Keratinocyte (primary cell): ENCODE data around the gene SARNP. TPM values are rescaled to one million over a fixed set of nuclear protein-coding genes. Genes with fewer than 3 reads are reported as not detected.
"Not testable (repeated sequence)": the region's sequence is repeated elsewhere in the genome, so short reads cannot be mapped to it uniquely, and the experiment has no call there.

Experiments used
- DNase-seq: peaks from one replicate; pipeline ENCODE4 v3.0.0-alpha.2; 2011; ENCODE audit warnings: low read depth, missing footprints, low spot score
- FAIRE-seq: peaks from 2 replicates; lab custom pipeline; 2011; peaks lifted over from hg19 to GRCh38; lab: Jason Lieb, UNC
- H2AFZ ChIP-seq: 2 replicates; pipeline ENCODE4 v1.6.0; 2012; ENCODE audit warnings: low read length, control low read depth, inconsistent platforms; ENCODE audit not compliant: control insufficient read depth
- H3K27ac ChIP-seq: 2 replicates; pipeline ENCODE4 v1.5.1; 2011; ENCODE audit warnings: low read length; ENCODE audit not compliant: control insufficient read depth, insufficient read depth
- H3K27me3 ChIP-seq: 3 replicates; pipeline ENCODE4 v1.6.0; 2011; ENCODE audit warnings: low read length; ENCODE audit not compliant: control insufficient read depth, insufficient read depth; ENCODE audit errors: extremely low read depth
- H3K36me3 ChIP-seq, 2 experiments: 2 replicates in 1 of 2; 3 replicates in 1 of 2; pipeline ENCODE4 v1.5.1; 2011; ENCODE audit warnings: low read length in 2 of 2, mild to moderate bottlenecking in 1 of 2; ENCODE audit not compliant: control insufficient read depth in 2 of 2, insufficient read depth in 2 of 2; ENCODE audit errors: extremely low read depth in 1 of 2
- H3K4me1 ChIP-seq: 3 replicates; pipeline ENCODE4 v1.5.1; 2011; ENCODE audit warnings: low read length; ENCODE audit not compliant: control insufficient read depth, insufficient read depth; ENCODE audit errors: extremely low read depth
- H3K4me2 ChIP-seq: 3 replicates; pipeline ENCODE4 v1.6.0; 2011; ENCODE audit warnings: low read depth, low read length; ENCODE audit not compliant: control insufficient read depth, insufficient read depth; ENCODE audit errors: extremely low read depth
- H3K4me3 ChIP-seq, 3 experiments: fragments of 200-600 bp in 1 of 3; sonication (generic) in 1 of 3; 2 replicates in 2 of 3; 3 replicates in 1 of 3; pipeline ENCODE4 v1.5.1; 2011 to 2016; ENCODE audit warnings: low read length in 3 of 3, mild to moderate bottlenecking in 3 of 3, control low read depth in 2 of 3, inconsistent platforms in 1 of 3, low read depth in 1 of 3, mixed read lengths in 1 of 3, mixed run types in 1 of 3, moderate library complexity in 1 of 3; ENCODE audit not compliant: control insufficient read depth in 2 of 3, insufficient read depth in 2 of 3; ENCODE audit errors: extremely low read depth in 1 of 3
- H3K79me2 ChIP-seq: 2 replicates; pipeline ENCODE4 v1.6.0; 2012; ENCODE audit warnings: low read length; ENCODE audit not compliant: control insufficient read depth, insufficient read depth
- H3K9ac ChIP-seq: 3 replicates; pipeline ENCODE4 v1.6.0; 2011; ENCODE audit warnings: low read length; ENCODE audit not compliant: control insufficient read depth, insufficient read depth; ENCODE audit errors: extremely low read depth
- H3K9me1 ChIP-seq: 3 replicates; pipeline ENCODE4 v1.6.0; 2011; ENCODE audit warnings: low read length; ENCODE audit not compliant: control insufficient read depth, insufficient read depth; ENCODE audit errors: extremely low read depth
- H3K9me3 ChIP-seq: 2 replicates; pipeline ENCODE4 v1.5.1; 2012; ENCODE audit warnings: low read depth, low read length; ENCODE audit not compliant: control insufficient read depth
- H4K20me1 ChIP-seq: 3 replicates; pipeline ENCODE4 v1.6.0; 2011; ENCODE audit warnings: low read length; ENCODE audit not compliant: control insufficient read depth, insufficient read depth; ENCODE audit errors: extremely low read depth
- CTCF ChIP-seq, 3 experiments: IDR thresholded peaks in 1 of 3; conservative IDR thresholded peaks in 1 of 3; optimal IDR thresholded peaks in 1 of 3; 2 replicates in 2 of 3; 3 replicates in 1 of 3; pipeline versions ENCODE3 to v1.5.1; 2011; ENCODE audit warnings: low read length in 3 of 3, mild to moderate bottlenecking in 3 of 3, moderate library complexity in 2 of 3, control low read depth in 1 of 3, inconsistent platforms in 1 of 3; ENCODE audit not compliant: insufficient read depth in 2 of 3; ENCODE audit errors: extremely low read depth in 1 of 3
- EZH2 ChIP-seq: IDR thresholded peaks from one replicate; pipeline ENCODE4 v1.6.1; 2012; ENCODE audit warnings: inconsistent platforms, mild to moderate bottlenecking, low read length, moderate library complexity
- dilution Hi-C: fragments of 300-500 bp; cut with MboI; formaldehyde crosslinking; loops from one replicate; pipeline ENCODE4 v1.7.0; 2020; ENCODE audit warnings: low sequenced_read_pairs; ENCODE audit not compliant: extremely low pct_ligation_motif_present
- polyA minus RNA-seq, 3 experiments: library from RNA; depleted of rRNA, polyadenylated mRNA; stranded (reverse); fragments of >200 nt; gene quantifications; 1 replicate in 1 of 3; 2 replicates in 1 of 3; 3 replicates in 1 of 3; pipeline ENCODE4 v1.2.3, GENCODE V29; 2011
- polyA plus RNA-seq, 5 experiments: library from polyadenylated mRNA; depleted of rRNA in 3 of 5; stranded (reverse) in 3 of 5; stranded (forward) in 1 of 5; unstranded in 1 of 5; fragments of >200 nt; gene quantifications; 1 replicate in 1 of 5; 2 replicates in 3 of 5; 3 replicates in 1 of 5; pipeline versions ENCODE4 v1.2.1 to v1.2.3, GENCODE V29; 2011 to 2012; ENCODE audit warnings: missing spikeins in 2 of 5, low read depth in 1 of 5, low replicate concordance in 1 of 5

SARNP gene
- polyA plus RNA-seq (117 to 168 TPM (median 119 TPM) in 3 replicates), polyA minus RNA-seq (10.2 to 45.4 TPM (median 20.8 TPM) in 3 replicates)
- polyA plus RNA-seq (2011; ENCODE audit: low read depth) = 133 TPM
- 130 and 221 TPM in 2 replicates for polyA plus RNA-seq (2011; cell fraction: cytosol; rRNA removed)
- 66.9 and 91.2 TPM in 2 replicates for polyA plus RNA-seq (2011; cell fraction: nucleus; rRNA removed)
- 74.4 and 117 TPM in 2 replicates for polyA plus RNA-seq (2012; ENCODE audit: low replicate concordance)
- polyA minus RNA-seq (2011; cell fraction: cytosol; rRNA and poly(A)+ RNA removed) = 24.0 TPM
- polyA minus RNA-seq (2011; cell fraction: nucleus; rRNA and poly(A)+ RNA removed) = 9.4 and 20.0 TPM in 2 replicates

- no peaks in the 10 kb centered on the region for H3K9me1 ChIP-seq
- peak within 1 kb of the TSS; percentile 92 for H3K27ac ChIP-seq
- dilution Hi-C loops = no loop called here
- FAIRE-seq = peak; percentile 84
- H4K20me1 ChIP-seq = no peaks in the 10 kb centered on the region
- H3K9me3 ChIP-seq = no peaks in the 10 kb centered on the region
- H3K4me2 ChIP-seq = peak within 1 kb of the TSS; percentile 75
- DNase-seq = peak; percentile 99
- H3K27me3 ChIP-seq = no peaks in the 10 kb centered on the region
- peak within 1 kb of the TSS; percentile 61 to 98 (median 93) for H3K4me3 ChIP-seq
- peak within 1 kb of the TSS; percentile 88 for H2AFZ ChIP-seq
- H3K79me2 ChIP-seq = peaks cover 70% of the 10 kb centered on the region
- H3K36me3 ChIP-seq = peaks cover 22 to 34% of the 10 kb centered on the region in 2 experiments
- H3K4me1 ChIP-seq = peaks cover 14% of the 10 kb centered on the region
- TF ChIP-seq CTCF (optimal IDR thresholded peaks at IDR 0.05 in 1 of 3, IDR thresholded peaks at IDR 0.05 in 1 of 3, conservative IDR thresholded peaks at IDR 0.05 in 1 of 3; ENCODE audit: extremely low read depth in 1 of 3, insufficient read depth in 2 of 3, low read length in 3 of 3) = no peak
- TF ChIP-seq EZH2 = no peak
- H3K9ac ChIP-seq = peak within 1 kb of the TSS; percentile 88
These were observed at the start of gene SARNP, which contains the start of gene ORMDL2 for GRCh38 chr12:55817345-55818139. TSS of gene SARNP (minus strand) at chr12:55817724. CDS start at chr12:55817701, 23 bp downstream. TSS of gene ORMDL2 (plus strand) at chr12:55818041. CDS start at chr12:55819000, 959 bp downstream.

GRCh38 chr12:55866454-55867004 is 49.0 kb upstream of the SARNP start:
- H3K9ac ChIP-seq, DNase-seq, H3K36me3 ChIP-seq, H3K4me3 ChIP-seq, H3K27me3 ChIP-seq, dilution Hi-C loops, H3K9me1 ChIP-seq, H2AFZ ChIP-seq, H3K9me3 ChIP-seq, H3K4me1 ChIP-seq, H3K27ac ChIP-seq, H3K79me2 ChIP-seq, FAIRE-seq, H3K4me2 ChIP-seq, H4K20me1 ChIP-seq: not testable (repeated sequence)
